ENCODE results near the gene WT1.

GRCh38 chr11:32343325-32344008 lies 91.9 kb downstream of the WT1 start:
- TF ChIP-seq POLR2AphosphoS5 (IDR thresholded peaks at IDR 0.05; ENCODE audit: insufficient read depth, low read depth, low read length) (no peak), POLR2A (IDR thresholded peaks at IDR 0.05; ENCODE audit: low read depth, low read length) (no peak), CTCF (IDR thresholded peaks at IDR 0.05; ENCODE audit: extremely low read depth in 1 of 2, insufficient read depth in 1 of 2, low read depth in 1 of 2, low read length in 2 of 2) (no peak), MAX (IDR thresholded peaks at IDR 0.05; ENCODE audit: insufficient read depth, insufficient read length) (no peak), JUN (IDR thresholded peaks at IDR 0.05; ENCODE audit: borderline replicate concordance, insufficient read depth, insufficient read length, low read depth) (no peak), EZH2 (IDR thresholded peaks at IDR 0.05; ENCODE audit: borderline replicate concordance, low read depth, low read length, severe bottlenecking) (no peak), MYC (IDR thresholded peaks at IDR 0.05; ENCODE audit: low read depth, low read length) (no peak)

Data from endothelial cell of umbilical vein (primary cell).